ENCODE measurements around the gene NANOS3.
"Not testable (repeated sequence)": the region's sequence is repeated elsewhere in the genome, so short reads cannot be mapped to it uniquely, and the experiment has no call there.

NANOS3 gene

DNA sequence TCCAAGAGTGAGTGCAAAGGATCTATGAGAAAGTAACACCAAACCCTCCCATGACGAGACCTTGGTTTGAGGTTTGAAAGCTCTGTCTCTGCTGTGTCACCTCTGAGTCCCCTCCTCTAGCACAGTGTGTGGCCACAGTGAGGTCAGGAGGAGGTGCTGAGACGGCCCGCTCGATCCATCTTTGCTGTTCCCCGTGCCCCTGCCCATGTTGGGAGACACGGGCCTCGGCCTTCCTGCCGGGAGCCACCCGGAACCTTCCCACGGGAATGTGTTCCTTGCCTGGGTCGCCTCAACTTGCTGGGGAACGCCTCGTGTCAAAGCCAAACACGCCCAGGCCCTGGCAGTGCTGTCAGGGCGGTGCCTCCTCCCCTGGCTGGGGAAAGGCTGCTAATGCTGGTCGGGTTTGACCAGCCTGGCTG lies 10.1 kb downstream of the NANOS3 start:
- DNase-seq: no peak

DNA sequence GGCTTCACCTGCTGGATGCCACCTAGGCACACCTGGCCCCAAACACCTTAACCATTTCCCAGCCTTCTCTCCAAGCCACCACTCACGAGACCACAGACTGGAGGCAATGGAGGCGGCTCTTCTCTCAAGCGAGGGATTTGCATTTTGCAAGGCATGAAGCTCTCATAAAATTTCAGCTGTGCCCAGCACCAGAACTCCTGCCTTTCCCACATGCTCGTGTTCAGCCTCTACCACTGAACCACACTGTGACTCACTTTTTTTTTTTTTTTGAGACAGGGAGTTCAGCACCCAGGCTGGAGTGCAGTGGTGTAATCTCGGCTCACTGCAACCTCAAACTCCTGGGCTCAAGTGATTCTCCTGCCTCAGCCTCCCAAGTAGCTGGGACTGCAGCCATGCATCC lies 10.6 kb downstream of the NANOS3 start:
- DNase-seq: no peak

DNA sequence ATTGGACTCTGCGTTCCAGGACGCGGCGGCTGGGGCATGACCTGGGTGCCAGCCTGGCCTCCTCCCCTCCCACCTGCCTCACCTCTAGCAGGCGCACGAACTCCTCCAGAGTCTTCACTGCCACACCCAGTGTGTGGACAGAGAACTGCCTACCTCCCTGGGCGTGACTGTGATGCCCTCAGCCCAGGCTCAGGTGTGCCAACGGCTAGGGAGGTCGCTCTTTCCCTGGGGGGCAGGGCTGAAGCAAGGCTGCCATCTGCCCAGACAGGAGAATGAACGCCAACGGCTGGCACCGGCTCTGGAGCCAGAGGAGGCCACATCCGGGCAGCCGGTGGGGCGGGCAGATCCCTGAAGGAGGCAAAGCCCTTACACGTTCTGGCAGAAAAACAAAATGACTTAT lies 11.3 kb downstream of the NANOS3 start:
- no peak for DNase-seq

DNA sequence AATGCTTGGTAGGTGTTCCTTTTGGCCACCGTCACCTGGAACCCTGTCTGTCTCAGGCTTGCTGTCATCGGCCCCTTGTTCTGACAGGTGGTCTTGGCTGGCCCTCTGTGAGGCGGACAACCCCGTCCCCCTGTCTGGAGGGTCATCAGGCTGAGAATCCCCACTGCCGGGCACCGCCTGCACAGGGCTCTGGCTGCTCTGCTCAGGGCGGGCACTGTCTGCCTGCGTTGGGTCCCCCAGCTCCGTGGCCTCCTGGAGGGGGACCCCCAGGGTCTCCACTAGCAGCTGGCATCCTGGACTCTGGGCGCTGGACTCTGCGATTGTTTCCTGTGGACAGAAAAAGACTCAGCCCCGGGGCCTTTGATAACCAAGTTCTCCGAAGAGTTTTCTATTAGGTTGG lies 13.2 kb downstream of the NANOS3 start:
- DNase-seq: no peak

DNA sequence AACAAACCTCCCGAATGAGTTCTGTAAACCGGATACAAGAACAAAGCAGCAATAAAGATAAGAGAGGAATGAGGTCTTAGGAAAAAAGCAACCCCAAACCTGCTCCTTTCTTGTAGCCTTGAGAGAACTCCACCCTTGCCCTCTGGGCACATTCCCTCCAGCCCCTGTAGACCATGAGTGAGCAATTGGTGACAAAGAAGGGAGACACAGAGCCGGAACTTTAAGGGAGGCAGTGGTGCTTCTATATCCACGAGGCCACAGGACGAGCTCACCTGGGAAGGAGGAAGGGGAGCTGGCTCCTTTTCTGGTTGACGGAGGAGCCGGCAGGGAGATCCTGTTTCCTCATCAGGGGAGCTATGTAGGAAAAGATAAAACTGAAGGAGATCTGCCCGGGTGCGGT lies 15.9 kb downstream of the NANOS3 start:
- no peak for DNase-seq

DNA sequence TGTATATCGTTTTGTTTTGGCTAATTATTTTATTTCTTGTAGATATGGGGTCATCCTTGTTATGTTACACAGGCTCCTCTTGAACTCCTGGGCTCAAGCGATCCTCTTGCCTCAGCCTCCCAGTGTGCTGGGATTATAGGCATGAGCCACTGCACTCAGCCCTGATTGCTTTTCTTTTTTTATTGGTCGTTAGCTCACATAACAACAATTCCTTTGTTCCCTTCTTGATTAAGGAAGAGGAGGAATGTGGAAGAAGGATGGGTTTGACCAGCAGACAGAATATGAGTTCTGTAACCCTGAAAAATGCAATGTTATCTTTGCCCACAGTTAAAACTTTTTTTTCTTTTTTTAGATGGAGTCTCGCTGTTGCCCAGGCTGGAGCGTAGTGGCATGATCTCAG lies 17.6 kb downstream of the NANOS3 start:
- DNase-seq: no peak

DNA sequence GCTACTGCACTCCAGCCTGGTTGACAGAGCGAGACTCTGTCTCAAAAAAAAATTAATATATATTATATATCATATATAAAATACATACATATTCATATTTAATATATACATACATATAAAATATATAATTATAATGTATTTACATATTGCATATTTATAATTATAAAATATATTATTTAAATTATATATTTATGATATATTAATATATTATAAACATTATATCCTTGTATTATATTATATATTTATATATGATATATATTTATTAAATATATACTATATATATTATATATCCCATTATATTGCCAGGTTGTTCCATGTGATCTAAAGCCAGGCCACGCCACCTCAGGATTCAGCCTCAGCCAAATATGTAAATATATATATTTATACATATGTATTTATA lies 19.3 kb downstream of the NANOS3 start:
- DNase-seq: no peak

DNA sequence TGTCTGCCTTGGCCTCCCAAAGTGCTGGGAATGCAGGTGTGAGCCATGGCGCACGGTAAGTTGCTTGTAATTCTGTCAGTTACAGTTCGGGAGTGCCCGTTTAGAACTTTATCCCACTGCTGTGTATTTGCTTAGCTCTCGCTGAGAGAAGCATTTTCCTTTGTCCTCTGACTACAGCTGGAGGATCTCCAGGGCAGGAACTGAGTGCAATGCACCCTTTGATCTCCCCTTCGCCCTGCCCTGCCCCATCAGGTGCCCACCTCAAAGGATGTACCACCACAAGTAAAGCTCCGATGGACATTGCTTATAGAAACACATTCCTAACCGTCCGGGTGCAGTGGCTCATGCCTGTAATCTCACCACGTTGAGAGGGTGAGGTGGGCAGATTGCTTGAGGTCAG lies 22.5 kb downstream of the NANOS3 start:
- no peak for DNase-seq

DNA sequence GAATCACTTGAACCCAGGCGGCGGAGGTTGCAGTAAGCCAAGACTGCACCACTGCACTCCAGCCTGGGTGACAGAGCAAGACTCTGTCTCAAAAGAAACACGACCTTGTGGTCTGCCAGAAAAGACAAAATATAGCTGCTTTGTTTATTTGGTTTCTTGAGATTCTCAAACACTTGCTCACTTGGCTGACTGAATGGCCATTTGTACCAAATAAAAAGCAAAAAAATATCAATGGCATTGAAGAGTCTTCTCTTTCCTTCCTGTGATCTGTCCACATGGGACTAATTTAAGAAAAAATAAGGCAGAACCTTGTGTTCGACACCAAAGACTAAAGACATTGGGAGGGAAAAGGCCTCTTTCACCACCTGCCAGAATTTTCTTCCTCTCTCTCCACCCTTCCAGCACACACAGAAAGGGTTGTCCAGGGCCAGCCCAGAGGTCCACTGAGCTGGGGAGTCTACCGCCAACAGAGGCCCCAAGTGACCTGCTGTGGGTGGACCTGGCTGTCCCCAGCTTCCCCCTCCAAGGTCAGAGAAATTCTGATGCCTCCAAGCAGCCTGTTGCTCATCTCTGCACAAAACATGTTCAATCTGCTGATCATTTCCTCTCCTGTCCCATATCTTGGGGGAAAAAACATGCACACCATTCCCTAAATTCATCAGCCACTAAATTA lies 23.1 kb downstream of the NANOS3 start:
- no peak for DNase-seq

DNA sequence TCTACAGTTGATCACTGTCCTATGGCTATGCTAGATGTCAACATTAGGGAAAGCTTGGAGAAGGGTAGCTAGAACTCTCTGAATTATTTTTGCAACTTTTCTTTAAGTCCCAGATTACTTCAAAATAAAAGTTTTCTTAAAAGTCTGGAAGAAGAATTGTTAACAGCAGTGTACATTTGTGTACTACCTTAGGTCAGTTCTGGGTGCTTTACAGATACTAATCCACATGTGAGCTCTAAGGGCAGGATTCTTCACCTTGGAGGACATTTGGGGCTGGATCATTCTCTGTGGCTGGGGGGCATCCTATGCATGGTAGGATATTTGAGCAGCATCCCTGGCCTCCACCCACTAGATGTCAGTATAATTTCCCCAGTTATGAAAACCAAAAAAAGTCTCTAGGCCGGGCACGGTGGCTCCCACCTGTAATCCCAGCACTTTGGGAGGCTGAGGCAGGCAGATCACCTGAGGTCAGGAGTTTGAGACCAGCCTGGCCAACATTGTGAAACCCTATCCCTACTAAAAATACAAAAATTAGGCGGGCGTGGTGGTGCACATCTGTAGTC lies 26.1 kb downstream of the NANOS3 start:
- peak; percentile 17 for DNase-seq

DNA sequence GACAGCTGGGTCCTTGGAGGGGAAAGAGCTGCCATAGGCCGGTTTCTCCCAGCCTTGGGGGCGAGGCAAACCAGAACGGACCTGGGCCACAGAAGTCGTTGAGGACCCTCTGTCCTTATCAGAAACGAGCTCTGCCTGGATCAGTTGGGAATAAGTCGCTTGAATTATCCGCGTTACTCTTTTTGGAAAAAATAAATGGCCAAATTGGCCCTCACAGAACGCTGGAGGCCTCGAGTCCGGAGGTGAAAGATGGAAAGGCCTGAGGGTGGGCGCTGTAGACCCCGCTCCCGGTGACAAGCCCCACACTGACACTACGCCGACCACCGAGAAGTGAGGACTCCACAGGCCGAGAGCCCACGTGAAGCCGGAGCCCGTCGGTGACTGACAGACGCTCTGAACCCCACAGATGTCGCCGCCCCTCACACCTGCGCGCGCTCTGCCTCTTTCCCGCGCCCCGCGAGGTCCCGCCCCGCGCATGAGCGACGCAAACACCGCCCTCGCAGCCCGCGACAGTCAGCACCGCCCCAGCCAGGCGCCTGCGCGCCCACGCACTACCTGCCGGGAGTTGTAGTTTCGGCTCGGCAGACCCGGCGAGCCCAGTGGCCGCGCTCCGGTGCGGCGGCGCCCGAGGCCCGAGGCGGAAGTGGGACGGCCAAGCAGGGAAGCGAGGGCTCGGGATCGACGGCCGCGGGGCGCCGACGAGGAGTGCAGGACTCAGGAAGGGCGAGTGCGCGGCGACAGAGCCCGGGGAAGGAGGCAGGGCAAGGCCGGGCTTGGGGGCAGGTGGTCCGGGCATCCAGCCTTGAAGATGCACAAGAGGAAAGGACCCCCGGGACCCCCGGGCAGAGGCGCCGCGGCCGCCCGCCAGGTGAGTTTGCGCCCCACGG lies 28.9 kb downstream of the NANOS3 start, which contains the start of the genes BRME1 and CC2D1A:
TSS of gene BRME1 (minus strand) at position 484 of the 887 bp plus-strand sequence. CDS start 1,225 bp downstream, outside the sequence.
TSS of gene CC2D1A (plus strand) at position 568 of the 887 bp plus-strand sequence. CDS start at position 809, 241 bp downstream.
- peak; percentile 84 for DNase-seq

DNA sequence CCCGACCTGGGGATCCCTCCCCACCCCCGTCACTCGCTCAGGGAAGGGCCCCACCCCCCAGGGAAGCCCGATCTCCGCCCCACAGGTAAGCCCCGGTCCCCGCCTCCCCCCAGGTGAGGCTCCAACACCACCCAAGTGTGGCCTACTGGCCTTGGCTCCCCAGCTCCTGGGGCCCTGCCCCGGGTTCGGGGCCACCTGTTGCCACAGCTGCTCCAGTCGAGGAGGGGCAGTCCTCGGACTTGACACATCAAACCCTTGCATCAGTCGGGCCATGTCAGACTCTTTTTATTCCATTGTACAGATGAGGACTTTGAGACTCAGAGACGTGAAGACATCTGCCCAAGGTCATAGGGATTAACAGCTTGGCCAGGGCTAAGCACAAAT lies 29.6 kb downstream of the NANOS3 start:
- no peak for DNase-seq

DNA sequence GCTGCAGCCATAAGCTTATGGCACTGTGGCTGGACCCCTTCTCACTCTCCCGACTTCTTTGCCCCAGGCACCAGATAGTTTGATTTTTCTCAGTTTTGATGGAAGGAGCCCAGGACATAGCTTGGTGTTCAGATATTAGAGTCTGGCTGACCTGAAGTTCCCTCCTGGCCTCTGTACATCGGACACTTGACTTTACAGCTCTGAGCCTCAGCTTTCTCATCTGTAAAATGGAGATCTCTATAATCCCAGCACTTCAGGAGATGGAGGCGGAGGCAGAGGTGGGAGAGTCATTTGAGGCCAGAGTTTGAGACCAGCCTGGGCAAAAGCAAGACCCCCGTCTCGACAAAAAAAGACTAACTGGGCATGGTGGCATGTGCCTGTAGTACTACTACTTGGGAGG lies 30.0 kb downstream of the NANOS3 start:
- DNase-seq: no peak

DNA sequence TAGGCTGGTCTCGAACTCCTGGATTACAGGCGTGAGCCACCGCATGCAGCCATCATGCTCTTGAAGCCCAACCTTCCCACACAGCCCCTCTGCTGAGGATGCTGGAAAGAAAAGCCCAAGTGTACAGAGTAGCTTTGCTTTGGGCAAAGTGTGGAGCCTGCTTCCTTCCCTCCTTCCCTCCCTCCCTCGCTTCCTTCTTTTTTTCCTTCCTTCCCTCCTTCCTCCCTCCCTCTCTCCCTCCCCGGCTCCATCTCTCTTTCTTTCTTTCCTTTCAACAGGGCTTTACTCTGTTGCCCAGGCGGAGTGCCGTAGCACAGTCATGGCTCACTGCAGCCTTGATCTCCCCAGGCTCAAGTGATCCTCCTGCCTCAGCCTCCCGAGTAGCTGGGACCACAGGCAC lies 31.7 kb downstream of the NANOS3 start:
- no peak for DNase-seq

DNA sequence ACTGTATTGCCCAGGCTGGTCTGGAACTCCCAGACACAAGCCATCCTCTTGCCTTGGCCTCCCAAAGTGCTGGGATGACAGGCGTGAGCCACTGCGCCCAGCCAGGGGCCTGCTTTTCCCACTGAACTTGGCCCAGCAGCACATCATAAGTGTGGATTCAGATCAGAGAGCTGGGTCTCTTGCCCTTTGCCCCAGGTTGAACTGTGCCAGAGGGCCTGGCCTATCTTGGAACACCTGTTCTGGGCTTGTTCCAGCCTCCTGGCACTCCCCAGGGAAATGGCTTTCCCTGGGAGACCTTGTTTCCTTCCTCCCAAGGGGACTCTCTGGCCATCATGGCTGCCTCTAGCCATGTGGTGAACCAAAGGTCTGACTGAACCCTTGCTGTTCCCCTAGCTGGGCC lies 32.5 kb downstream of the NANOS3 start:
- no peak for DNase-seq

DNA sequence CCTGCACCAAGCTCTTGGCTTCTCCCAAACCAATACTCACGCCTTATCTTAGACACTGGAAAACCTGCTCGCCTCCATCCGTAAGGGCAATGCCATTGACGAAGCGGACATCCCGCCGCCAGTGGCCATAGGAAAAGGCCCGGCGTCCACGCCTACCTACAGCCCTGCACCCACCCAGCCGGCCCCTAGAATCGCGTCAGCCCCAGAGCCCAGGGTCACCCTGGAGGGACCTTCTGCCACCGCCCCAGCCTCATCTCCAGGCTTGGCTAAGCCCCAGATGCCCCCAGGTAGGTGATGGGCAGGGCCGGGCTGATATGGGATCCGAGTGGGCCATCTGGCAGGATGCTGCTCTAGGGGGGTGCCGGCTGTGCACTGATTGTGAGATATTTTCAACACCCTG lies 36.4 kb downstream of the NANOS3 start:
- no peak for DNase-seq

DNA sequence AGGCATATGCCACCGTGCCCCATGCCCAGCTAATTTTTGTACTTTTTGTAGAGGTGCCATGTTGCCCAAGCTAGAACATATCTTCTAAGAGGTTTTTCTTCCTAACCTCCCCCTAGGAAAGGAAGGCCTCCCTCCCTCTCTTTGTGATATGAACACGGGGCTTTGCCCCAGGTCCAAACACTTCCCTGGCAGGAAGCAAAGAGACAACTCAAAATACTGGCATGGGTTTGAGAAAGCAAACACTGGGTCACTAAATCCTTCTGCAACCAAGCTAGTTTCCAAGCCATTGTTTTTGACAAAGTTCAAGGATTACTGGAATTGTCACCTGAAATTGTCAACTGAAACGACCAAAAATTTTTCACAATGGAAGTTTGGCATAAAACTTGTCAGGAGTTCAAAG lies 37.8 kb downstream of the NANOS3 start:
- no peak for DNase-seq

DNA sequence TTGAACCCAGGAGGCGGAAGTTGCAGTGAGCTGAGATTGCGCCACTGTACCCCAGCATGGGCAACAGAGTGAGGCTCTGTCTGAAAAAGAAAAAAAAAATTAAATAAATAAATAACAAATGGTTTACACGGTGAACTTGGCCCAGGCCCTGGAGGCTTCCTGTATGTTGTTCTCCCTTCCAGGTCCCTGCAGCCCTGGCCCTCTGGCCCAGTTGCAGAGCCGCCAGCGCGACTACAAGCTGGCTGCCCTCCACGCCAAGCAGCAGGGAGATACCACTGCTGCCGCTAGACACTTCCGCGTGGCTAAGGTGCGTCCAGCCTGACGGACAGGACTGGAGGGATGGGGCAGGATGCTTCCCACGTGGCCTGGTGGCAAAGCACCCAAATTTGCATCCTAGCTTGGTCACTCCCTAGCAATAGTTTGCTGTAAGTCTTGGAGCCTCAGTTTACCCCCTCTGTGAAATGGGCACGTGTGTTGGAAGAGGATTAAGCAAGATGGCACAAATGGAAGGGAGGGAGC lies 41.0 kb downstream of the NANOS3 start:
- DNase-seq: no peak

DNA sequence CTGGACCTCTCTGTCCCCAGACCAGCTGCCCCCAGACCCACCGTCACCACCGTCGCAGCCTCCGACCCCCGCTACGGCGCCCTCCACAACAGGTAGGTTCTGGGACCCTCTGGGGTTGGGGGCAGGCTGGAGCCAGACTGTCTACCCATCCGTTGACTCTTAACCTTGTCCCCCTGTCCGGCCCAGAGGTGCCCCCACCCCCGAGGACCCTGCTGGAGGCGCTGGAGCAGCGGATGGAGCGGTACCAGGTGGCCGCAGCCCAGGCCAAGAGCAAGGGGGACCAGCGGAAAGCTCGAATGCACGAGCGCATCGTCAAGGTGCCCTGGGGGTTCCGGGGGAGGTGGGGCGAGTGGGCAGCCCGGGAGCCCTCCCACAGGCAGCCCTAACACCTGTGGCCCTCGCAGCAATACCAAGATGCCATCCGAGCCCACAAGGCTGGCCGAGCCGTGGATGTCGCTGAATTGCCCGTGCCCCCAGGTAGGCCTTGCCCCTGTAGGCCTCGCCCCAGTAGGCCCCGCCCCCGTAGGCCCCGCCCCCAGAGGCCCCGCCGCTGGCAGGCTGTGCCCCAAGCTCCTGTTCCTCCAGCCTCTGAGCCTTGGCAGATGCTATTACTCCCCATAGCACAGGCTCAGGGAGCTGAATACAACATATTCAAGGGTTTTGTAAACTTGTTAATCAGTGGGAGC lies 41.9 kb downstream of the NANOS3 start:
- DNase-seq: no peak

DNA sequence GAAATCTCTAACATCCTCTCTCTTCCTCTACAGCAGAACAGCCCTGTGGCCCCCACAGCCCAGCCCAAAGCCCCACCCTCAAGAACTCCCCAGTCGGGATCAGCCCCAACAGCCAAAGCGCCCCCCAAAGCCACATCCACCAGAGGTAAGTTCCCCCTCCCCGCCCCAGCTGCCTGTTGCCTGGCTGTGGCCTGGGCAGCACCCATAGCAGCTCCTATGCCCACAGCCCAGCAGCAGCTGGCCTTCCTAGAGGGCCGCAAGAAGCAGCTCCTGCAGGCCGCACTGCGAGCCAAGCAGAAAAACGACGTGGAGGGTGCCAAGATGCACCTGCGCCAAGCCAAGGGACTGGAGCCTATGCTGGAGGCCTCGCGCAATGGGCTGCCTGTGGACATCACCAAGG lies 43.6 kb downstream of the NANOS3 start:
- DNase-seq: no peak

DNA sequence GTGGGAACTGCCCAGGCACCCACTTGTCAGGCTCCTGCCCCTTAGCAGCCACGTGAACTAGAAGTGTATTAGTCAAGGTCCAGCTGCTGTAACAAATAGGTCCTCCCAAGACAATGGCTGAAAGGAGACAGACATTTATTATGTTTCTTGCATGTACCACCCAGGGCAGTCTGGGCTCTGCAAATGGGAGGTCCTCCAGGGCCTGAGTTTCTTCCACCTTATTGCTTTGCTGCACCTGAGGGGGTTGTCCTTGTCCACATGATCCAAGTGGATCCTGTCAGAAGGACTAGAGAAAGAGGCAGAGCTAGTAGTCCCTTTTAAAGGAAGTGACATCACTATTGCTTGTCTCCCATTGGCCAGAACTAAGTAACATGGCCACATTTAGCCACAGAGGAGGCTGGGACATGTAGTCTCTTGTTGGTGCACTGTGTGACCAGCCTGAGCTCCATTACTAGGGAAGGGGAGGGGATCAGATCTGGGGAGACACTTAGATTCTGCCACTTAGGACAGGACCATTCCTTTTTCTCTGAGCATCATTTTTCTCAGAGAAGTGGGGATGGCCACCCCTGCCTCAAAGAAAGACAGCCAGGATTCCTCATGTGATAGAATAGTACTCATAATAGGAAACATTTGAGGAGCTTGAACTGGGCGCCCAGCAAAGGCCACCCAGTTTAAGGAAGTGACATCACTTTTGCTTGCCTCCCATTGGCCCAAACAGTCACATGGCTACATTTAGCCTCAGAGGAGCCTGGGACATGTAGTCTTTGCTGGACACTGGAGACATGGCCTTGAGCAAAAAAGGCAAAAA lies 44.2 kb downstream of the NANOS3 start:
- peak; percentile 64 for DNase-seq

DNA sequence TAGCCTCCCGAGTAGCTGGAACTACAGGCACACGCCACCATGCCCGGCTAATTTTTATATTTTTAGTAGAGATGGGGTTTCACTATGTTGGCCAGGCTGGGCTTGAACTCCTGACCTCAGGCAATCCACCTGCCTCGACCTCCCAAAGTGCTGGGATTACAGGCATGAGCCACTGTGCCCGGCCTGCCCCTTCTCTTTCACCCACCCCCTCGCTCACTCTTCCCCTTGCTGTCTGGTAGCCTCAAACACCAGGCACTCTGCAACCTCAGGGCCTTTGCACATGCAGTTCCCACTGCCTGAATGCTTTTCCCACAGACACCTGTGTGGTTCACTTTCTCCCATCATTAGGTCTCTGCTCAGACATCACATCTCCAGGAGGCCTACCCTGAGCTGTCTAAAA lies 45.2 kb downstream of the NANOS3 start:
- DNase-seq: not testable (repeated sequence)

Data from fibroblast of skin of right biceps (primary cell).